H1 (cell line): ENCODE measurements around the gene SLC12A5. TPM values are rescaled to one million over a fixed set of nuclear protein-coding genes. Genes with fewer than 3 reads are reported as not detected.

Source experiments
- EP300 ChIP-seq, 2 experiments: IDR thresholded peaks; 1 replicate in 1 of 2; 2 replicates in 1 of 2; pipeline ENCODE4 v1.6.1; 2011 to 2012; ENCODE audit warnings: low read depth in 2 of 2, low read length in 2 of 2, mild to moderate bottlenecking in 2 of 2, borderline replicate concordance in 1 of 2, inconsistent platforms in 1 of 2, moderate library complexity in 1 of 2
- GTF2F1 ChIP-seq: IDR thresholded peaks from 2 replicates; pipeline ENCODE4 v1.6.1; 2012; ENCODE audit warnings: low read depth, low read length, improper control_type of control experiment, borderline replicate concordance
- JUN ChIP-seq: IDR thresholded peaks from 2 replicates; pipeline ENCODE4 v1.6.1; 2011; ENCODE audit warnings: low read depth, mild to moderate bottlenecking, improper control_type of control experiment, low read length
- POU5F1 ChIP-seq: IDR thresholded peaks from 2 replicates; pipeline ENCODE4 v1.6.1; 2011; ENCODE audit warnings: low read depth, mild to moderate bottlenecking, low read length, moderate library complexity
- RFX5 ChIP-seq: IDR thresholded peaks from 2 replicates; pipeline ENCODE4 v1.6.1; 2011; ENCODE audit warnings: low read depth, low read length, improper control_type of control experiment, borderline replicate concordance
- SRF ChIP-seq: IDR thresholded peaks from 2 replicates; pipeline ENCODE4 v1.6.1; 2011; ENCODE audit warnings: mild to moderate bottlenecking, low read depth, low read length, moderate library complexity
- polyA plus RNA-seq, 7 experiments: library from polyadenylated mRNA; depleted of rRNA in 3 of 7; stranded (reverse) in 5 of 7; unstranded in 2 of 7; fragments of >200 nt in 5 of 7; fragments of 200-250 nt in 2 of 7; gene quantifications; 1 replicate in 5 of 7; 2 replicates in 1 of 7; 4 replicates in 1 of 7; pipeline versions ENCODE4 v1.2.1 to v1.2.3, GENCODE V29; 2011 to 2013; ENCODE audit warnings: missing spikeins in 2 of 7, mixed read lengths in 2 of 7
- total RNA-seq: library from RNA; stranded (reverse); fragmentation: NEBNext Ultra II Directional; extraction: Animal tissue kit (Norgen Biotek cat#: 25700); gene quantifications from 2 replicates; pipeline ENCODE4 v1.2.1, GENCODE V29; 2021
- TF ChIP-seq, protein P1 (sequence below): fragments of 300-600 bp; sonication (generic); IDR thresholded peaks from 2 replicates; pipeline ENCODE4 v1.7.1; 2012; ENCODE audit warnings: low read length, moderate library complexity, mild to moderate bottlenecking, inconsistent platforms; ENCODE audit not compliant: insufficient replicate concordance
- TF ChIP-seq, protein P2 (sequence below): IDR thresholded peaks from 2 replicates; pipeline ENCODE4 v1.6.1; 2011; ENCODE audit warnings: low read depth, mild to moderate bottlenecking, low read length; ENCODE audit not compliant: insufficient read depth
- TF ChIP-seq, protein P3 (sequence below): IDR thresholded peaks from 2 replicates; pipeline ENCODE4 v1.6.1; 2012; ENCODE audit warnings: inconsistent platforms

The SLC12A5 gene
- total and polyA plus RNA-seq, 2 of the 8 experiments (the other 6 are each of a cell fraction or from before 2014, with no cell fraction given), result 1.9 to 7.3 TPM

DNA sequence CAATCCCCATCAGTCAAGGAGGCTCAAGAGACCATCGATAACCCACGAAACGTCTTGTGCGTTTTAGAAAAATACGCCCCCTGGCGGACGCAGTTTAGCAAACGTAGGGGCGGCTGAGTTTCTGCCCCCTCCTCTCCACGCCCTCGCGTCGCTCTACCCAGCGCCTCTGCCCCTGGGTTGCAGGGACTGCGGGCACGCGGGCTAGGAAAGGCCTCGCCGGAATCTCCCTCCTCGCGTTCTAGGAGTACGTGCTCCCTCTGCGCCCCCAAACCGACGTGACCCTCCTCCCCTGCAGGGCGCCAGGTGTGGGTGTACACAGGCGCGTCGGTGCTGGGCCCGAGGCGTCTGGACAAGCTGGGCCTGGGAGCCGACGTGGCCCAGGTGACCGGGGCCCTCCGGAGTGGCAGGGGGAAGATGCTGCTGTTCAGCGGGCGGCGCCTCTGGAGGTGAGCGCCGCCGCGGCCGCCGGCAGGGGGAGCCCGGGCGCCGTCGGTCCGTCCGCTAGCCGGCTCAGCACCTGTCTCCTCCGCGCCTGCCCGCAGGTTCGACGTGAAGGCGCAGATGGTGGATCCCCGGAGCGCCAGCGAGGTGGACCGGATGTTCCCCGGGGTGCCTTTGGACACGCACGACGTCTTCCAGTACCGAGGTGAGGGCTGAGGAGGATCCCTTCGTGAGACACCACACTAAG is 15.0 kb upstream of the SLC12A5 start (continued):
- TF ChIP-seq, protein P1, sequence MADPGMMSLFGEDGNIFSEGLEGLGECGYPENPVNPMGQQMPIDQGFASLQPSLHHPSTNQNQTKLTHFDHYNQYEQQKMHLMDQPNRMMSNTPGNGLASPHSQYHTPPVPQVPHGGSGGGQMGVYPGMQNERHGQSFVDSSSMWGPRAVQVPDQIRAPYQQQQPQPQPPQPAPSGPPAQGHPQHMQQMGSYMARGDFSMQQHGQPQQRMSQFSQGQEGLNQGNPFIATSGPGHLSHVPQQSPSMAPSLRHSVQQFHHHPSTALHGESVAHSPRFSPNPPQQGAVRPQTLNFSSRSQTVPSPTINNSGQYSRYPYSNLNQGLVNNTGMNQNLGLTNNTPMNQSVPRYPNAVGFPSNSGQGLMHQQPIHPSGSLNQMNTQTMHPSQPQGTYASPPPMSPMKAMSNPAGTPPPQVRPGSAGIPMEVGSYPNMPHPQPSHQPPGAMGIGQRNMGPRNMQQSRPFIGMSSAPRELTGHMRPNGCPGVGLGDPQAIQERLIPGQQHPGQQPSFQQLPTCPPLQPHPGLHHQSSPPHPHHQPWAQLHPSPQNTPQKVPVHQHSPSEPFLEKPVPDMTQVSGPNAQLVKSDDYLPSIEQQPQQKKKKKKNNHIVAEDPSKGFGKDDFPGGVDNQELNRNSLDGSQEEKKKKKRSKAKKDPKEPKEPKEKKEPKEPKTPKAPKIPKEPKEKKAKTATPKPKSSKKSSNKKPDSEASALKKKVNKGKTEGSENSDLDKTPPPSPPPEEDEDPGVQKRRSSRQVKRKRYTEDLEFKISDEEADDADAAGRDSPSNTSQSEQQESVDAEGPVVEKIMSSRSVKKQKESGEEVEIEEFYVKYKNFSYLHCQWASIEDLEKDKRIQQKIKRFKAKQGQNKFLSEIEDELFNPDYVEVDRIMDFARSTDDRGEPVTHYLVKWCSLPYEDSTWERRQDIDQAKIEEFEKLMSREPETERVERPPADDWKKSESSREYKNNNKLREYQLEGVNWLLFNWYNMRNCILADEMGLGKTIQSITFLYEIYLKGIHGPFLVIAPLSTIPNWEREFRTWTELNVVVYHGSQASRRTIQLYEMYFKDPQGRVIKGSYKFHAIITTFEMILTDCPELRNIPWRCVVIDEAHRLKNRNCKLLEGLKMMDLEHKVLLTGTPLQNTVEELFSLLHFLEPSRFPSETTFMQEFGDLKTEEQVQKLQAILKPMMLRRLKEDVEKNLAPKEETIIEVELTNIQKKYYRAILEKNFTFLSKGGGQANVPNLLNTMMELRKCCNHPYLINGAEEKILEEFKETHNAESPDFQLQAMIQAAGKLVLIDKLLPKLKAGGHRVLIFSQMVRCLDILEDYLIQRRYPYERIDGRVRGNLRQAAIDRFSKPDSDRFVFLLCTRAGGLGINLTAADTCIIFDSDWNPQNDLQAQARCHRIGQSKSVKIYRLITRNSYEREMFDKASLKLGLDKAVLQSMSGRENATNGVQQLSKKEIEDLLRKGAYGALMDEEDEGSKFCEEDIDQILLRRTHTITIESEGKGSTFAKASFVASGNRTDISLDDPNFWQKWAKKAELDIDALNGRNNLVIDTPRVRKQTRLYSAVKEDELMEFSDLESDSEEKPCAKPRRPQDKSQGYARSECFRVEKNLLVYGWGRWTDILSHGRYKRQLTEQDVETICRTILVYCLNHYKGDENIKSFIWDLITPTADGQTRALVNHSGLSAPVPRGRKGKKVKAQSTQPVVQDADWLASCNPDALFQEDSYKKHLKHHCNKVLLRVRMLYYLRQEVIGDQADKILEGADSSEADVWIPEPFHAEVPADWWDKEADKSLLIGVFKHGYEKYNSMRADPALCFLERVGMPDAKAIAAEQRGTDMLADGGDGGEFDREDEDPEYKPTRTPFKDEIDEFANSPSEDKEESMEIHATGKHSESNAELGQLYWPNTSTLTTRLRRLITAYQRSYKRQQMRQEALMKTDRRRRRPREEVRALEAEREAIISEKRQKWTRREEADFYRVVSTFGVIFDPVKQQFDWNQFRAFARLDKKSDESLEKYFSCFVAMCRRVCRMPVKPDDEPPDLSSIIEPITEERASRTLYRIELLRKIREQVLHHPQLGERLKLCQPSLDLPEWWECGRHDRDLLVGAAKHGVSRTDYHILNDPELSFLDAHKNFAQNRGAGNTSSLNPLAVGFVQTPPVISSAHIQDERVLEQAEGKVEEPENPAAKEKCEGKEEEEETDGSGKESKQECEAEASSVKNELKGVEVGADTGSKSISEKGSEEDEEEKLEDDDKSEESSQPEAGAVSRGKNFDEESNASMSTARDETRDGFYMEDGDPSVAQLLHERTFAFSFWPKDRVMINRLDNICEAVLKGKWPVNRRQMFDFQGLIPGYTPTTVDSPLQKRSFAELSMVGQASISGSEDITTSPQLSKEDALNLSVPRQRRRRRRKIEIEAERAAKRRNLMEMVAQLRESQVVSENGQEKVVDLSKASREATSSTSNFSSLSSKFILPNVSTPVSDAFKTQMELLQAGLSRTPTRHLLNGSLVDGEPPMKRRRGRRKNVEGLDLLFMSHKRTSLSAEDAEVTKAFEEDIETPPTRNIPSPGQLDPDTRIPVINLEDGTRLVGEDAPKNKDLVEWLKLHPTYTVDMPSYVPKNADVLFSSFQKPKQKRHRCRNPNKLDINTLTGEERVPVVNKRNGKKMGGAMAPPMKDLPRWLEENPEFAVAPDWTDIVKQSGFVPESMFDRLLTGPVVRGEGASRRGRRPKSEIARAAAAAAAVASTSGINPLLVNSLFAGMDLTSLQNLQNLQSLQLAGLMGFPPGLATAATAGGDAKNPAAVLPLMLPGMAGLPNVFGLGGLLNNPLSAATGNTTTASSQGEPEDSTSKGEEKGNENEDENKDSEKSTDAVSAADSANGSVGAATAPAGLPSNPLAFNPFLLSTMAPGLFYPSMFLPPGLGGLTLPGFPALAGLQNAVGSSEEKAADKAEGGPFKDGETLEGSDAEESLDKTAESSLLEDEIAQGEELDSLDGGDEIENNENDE, result no peak
- TF ChIP-seq, protein P2, sequence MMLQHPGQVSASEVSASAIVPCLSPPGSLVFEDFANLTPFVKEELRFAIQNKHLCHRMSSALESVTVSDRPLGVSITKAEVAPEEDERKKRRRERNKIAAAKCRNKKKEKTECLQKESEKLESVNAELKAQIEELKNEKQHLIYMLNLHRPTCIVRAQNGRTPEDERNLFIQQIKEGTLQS, result no peak
- TF ChIP-seq GTF2F1 (no peak), JUN (no peak), EP300 (IDR thresholded peaks at IDR 0.05; ENCODE audit: borderline replicate concordance in 1 of 2, low read depth in 2 of 2, low read length in 2 of 2) (peak in 1 of 2 experiments; percentile 49; a peak in 1 of 3 replicates), RFX5 (no peak), POU5F1 (no peak), SRF (no peak)
- TF ChIP-seq, protein P3, sequence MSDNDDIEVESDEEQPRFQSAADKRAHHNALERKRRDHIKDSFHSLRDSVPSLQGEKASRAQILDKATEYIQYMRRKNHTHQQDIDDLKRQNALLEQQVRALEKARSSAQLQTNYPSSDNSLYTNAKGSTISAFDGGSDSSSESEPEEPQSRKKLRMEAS, result peak; percentile 93
